DMS 273 (cell line): ENCODE results near the gene DHX9.

Experiments
- DNase-seq: peaks from one replicate; lab custom pipeline; 2025; ENCODE audit not compliant: unreplicated experiment; lab: John Stamatoyannopoulos, UW

DHX9 gene

DNA sequence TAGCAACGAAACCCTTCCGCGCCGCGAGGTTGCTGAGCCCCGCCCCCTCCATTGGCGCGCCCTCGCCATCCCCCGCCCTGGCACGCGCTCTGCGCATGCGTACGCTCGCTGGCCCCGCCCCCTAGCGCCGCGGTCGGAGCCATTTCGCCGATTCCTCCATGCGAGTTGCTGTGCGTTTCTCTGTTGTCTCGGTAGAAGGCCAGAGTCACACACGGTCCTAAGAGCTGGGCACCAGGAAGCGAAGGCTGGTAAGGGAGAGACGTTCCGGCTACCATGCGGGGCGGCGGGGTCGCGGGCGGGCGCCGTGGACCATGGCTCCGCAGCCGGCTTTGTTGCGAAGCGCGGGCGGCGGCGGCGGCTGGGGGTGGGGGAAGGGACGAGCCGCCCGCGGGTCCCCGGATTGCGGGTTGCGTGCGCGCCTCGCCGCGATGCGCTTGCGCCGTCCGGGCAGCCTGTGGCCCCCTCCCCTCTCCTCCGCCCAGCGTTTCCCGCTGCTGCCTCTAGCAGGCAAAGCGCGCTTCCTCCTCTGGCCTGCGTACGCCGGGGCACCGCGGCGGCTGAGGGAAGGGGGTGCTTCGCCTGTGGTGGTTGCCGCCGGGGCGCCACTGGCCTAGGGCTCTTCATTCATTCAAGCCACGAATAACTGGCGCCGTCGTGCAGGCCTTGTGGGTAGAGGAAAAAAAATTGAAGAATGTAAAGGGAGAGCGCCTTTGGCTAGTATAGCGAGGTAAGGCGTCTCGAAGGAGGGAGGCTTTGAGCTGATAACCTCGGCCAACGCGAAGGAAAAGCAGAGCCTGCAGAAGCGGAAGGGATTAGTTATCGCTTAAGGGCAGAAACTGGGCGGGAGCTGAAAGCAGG lies at the start of gene DHX9:
Gene DHX9, plus strand, starts transcription at position 139 of the 858 bp plus-strand sequence. CDS start 3,220 bp downstream, outside the sequence.
- peak; percentile 98 for DNase-seq

DNA sequence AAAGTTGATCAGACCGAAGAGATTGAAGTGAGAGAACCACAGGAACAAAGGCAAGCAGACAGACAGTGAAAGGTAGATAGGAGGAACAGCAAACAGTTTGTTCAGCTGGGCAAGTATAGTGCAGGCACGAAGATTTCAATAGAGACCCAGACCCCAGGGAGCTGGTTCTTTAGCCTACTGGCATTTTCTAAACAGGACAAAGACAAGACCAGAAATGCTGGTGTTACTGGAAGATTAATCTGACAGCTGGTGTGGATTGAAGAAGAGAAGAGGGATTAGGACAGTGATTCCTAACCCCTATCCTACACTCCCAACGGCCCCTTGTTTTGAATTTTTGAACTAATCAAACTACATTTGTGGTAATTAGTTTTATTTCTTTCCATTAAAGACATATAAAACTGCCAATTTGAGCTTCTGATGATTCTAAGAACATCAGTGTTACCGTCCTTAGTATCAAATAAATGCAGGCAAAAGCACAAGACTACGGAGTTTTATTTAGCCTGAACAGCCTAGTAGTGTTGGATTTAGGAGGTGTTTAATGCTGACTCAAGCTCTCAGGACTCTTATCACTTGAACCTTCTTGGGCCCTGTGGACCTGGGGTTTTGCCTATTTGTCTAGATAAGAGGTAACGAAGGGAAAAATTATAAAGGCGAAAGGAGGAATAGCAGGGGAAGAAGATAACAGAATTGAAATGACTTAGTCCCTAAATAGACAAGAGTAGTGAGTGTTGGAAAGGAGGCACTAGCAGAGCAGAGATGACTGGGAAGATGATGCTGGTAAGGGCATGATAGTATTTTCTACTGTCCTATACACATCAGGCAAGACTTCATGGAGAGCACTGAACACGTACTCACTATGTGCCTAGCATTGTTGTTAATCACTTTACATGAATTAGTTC lies 47.6 kb upstream of the DHX9 start:
- no peak for DNase-seq

DNA sequence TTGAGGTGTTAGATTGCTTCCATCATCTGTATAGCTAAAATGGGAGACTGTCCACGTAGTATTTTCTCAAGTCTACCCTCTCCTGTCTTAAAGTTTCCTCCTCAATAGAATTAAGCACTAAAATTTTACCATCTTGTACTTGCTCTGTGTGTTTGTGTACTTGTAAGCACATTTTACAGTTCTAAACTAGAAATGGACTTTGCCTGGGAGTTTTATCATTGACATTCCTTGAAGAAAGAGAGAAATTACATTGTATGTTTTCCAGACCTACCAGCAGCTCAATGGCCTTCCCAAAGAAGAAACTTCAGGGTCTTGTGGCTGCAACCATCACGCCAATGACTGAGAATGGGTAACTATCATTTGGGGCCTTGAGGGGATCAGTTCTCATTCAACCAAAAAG lies 45.1 kb upstream of the DHX9 start:
- no peak for DNase-seq

DNA sequence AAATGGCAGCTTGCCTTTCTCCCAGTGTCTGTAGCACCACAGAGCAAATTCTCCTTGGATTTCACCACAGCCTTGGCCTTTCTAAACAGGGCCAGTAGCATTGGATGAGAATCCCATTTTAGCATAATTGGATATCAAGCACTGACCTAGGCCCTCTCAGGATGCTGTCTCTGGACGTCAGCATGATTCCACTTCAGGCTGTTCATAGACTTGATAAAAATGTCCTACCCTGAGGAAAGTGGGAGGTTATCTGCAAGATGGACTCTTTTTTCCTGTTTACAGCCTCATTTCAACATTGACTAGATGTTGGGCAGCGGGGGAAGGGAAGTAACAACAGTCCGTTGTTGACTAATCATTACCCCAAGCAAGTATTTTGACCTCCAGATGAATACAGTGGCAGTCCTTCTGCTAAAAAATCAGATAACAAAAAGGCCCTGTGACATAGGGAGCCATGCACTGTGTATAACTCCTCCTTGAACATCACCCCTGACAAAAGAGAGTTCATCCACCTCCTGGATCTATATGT lies 44.4 kb upstream of the DHX9 start:
- DNase-seq: no peak

DNA sequence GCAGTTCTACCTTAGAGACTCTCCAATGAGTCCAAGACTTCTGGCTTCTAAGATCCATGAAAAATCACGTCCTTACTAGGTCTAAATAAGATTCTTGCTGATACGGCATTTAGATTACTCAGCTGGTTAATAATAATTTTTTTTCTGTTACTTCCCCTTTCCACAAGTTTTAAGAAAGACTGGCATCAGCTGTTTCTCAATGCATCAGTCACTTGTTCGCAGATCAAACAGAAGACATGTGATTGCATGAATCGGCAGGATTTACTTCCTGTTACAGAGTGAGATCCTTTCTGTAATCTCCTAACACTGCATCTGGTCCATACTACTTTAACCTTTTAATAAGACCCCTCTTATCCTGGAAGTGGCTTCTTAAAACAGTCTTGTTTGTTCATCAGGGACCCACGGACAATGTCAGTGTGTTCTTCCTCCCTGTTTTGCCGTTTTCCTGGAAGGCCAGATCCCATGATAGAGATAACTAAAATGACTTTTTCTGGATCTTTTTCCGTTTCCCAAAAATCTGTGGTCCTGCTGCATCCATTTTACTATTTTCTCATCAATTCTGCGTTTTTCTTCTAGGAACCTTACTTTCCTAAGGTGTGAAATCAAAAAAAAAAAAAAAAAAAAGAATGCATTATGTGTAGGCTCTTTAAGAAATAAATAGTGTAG lies 43.5 kb upstream of the DHX9 start:
- no peak for DNase-seq

DNA sequence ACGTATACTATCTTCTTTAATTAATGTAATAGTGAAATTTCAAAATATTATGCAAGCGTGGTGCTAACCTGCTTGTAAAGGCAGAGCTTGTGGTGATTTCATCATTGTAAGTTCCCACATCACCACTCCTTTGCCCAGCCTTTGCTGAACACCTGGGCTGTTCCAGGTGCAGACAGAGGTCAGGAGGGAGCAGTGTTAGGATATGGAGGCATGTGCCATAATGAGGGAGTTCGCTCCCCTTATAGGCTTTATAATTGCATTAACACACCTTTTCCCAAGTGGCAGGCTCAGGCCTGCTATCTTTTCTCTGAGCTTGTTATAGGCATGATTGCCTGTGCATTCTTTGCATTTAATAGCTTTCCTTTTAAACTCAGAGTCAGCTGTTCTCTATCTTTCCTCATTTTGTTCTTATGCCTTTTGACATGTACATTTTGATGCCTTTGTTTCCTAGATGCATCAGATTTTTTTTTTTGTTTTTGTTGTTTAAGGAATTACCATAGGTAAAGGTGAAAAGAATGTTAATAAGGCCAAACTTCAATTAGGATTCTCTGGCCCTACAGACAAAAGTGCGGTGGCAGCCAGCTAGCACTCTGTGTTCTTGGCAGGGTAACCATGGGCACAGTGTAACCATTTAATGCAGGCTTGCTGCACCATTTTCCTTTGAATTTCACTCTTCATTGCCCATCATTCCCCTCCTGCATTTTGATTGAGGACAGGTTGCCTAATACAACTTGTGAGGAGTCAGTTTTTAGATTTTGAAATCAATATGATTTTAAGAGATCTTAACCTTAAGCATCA lies 36.9 kb upstream of the DHX9 start:
- DNase-seq: no peak

DNA sequence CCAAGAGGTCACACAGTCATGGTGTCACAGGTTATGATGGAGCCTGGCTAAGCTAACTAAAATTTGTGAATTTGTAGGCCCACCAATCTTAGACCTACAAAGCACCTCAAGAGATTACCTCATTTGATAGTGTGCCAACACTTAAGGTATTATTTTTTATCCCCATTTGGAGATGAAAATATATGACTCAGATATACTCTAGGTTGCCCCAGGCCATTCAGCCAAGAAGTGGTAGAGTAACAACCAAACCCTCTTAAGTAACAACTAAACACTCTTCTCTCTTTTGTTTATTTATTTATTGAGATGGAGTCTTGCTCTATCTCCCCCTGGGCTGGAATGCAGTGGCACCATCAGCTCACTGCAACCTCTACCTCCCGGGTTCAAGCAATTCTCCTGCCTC lies 35.3 kb upstream of the DHX9 start:
- DNase-seq: no peak

DNA sequence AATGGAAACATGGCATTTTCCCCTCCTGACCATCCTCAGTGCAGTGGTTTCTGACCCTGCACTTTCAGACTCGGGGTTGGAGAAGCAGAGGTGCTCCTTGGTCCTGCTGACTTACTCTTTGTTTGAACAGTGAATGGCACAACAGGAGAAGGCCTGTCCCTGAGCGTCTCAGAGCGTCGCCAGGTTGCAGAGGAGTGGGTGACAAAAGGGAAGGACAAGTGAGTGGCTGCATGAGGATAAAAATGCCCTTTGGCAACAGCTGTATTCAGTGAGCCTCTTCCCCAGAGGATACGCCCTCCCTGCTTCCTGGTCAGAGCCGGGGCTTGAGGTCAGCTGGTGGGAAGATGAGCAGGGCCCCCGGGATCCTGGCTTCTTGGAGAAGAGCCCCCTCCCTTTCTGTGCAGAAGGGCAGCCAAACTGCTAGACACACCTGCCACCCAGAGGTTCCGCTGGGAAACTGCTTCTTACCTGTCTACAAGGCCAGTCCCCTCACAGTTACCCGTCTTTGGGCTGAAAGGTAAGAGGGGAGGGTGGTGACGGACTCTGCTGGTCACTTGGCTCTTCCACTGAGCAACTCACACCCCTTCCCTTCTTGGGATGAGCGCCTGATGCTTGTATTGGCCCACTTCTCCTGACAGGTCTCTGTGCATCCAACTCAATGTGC lies 33.0 kb upstream of the DHX9 start:
- peak; percentile 18 for DNase-seq

DNA sequence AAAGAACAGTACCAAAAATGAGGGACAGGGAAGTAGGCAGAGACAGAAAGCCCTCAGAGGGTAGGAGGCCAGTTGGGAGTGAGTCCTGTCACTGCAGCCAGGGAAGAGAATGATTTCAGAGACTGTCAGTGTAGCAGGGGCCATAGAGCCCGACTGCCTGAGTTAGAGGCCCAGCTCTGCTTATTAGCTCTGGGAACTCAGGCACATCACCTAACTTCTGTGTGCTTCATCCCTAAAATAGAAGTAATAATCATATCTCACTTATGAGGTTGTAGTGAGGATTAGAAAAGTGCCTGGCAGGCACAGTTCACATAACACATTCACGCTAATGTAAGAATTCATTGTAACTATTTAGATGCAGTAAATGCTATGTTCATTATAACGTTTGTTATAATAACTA lies 31.2 kb upstream of the DHX9 start:
- no peak for DNase-seq

DNA sequence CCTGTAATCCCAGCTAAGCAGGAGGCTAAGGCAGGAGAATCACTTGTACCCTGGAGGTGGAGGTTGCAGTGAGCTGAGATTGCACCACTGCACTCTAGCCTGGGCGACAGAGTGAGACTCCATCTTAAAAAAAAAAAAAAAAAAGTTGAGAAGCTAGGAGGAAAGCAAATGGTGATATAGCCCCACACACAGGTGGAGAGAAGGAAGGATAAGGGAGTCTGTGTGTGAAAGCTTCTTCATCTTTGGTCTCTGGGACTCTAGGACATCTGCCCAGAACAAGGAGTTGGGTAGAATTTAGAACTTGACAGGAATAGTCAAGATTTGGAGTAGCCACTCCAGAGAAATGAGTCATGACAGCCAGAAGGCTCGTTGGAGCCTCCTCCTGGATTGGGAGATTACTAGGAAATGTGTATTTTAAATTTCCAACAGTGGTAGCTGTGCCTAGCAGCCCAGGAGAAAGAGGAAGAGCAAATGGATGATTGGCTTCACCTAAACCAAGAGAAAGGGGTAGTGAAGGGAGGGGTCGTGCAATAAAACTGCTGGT lies 29.7 kb upstream of the DHX9 start:
- no peak for DNase-seq

DNA sequence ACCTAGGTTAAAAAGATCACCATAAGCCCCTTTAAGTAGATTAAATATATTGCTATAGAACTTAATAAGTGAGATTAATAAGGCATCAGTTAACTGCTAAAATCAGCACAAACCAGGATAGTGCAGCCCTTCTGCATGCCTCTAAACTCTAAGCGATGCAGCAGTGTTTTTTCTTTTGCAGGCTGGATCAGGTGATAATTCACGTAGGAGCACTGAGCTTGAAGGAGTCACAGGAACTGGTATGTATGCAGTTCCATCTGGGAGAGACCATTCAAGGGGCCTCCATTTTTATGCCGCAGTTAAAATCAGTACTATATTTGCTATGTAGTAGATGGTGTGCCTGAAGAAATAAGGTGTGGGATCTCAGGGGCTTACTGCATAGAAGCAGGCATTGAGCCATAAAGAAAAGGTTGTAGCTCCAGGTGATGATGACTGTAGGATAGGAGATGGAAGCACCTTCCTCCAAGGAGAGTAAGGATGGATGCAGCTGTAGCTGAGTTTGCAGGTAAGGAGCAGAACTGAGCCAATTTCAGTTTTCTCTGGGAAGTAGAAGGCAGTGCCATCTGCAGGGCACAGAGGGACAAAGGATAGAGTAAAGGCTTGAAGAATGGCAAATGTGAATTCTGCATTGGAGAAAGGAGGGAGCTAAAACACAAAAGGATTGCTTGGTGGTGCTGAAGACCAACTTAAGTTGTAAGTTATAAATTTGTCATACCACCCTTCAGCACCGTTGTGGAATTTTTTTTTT lies 27.0 kb upstream of the DHX9 start:
- DNase-seq: peak; percentile 8

DNA sequence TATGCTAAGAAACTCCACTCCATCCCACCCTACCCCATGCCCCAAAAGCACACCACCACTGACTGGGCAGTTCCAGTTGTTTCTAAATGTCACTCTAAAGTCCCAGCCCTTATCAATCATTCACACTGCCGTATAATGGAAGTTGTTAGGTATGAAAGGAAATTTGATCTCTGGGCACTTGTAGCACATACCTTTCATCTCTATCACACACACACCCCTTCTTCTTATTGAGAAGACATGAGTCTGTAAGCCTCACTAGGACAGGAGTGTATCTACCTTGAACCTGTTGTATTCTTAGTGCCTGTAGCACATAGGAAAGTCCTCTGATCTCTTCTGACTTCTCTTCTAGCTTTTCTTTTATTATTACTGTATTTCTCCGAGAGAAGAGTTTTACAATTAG lies 22.3 kb upstream of the DHX9 start:
- DNase-seq: no peak

DNA sequence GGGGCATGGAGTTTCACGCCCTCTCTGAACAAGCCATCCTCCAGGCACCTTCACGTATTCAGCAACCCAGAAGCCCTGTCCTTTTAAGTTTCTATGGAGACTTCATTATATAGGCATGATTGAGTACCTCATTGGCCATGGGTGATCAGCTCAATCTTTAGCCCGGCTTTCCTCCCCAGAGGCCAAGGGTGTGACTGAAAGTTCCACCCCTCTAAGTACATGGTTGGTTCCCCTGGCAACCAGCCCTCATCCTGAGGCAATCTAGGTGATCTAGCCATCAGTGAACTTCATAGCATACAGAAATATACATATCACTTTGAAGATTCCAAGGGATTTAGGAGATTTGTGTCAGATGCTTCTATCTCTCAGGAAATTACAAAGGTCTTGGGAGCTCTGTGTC lies 21.3 kb upstream of the DHX9 start:
- DNase-seq: no peak

DNA sequence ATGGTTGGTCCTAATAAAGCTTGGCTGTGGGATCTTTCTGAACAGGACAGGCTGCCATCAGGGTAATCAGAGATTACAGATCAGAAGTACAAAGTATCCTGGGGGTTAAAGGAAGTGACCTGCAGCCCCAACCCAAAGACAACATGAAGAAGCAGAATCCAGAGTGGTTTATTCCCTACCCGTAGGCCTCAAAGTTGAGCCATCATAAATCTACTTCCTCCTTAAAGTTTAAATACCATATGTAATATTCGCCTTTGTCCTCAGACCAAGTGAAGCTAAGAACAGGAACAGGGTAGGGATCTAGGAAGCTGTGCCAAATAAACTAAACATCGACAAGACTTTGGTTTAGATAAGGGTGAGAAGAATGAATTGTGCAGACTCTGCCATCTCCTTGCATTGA lies 15.9 kb upstream of the DHX9 start:
- no peak for DNase-seq

DNA sequence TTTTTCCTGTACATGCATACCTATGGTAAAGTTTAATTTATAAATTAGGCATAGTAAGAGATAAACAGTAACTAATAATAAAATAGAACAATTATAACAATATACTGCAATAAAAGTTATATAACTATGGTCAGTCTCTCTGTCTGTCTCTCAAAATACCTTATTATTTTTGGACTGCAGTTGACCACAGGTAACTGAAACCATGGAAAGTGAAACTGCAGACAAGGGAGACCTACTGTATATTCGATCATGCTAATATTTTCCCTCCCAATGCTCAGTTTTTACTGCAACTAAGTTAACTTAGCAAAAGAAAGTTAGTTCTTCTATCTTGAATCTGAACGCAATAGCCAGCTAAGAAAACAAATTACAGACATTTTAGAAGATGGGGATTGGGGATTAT lies 12.3 kb upstream of the DHX9 start:
- DNase-seq: no peak

DNA sequence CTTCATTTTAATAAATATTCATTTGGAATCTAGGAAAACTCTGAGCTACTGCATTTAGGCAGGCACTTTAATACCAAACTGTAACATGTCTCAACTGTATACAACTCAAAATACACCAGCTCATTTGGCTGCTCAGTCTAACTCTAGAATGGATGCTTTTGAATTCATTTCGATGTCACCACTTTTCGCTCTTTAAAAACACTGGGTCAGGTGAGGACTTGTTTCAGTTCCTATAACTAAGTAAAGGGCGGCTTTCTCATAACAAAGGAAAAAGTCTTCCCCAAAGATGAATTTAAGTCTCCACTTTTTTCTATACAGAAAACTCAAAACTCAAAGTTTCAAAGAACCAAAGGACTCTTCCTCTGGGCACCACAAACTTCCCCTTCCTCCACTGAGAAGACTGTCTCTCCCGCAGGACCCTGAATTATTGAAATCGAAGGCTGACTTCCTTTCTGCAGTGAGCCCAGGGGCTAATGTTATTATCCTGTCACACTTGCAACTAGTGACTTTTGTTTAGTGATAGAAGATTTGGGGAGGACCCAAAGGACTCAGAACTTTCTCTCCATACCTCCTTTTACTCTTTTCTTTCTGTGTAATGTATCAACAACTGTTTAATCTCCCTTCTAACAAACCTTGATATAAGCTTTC lies 9.7 kb upstream of the DHX9 start:
- DNase-seq: no peak

DNA sequence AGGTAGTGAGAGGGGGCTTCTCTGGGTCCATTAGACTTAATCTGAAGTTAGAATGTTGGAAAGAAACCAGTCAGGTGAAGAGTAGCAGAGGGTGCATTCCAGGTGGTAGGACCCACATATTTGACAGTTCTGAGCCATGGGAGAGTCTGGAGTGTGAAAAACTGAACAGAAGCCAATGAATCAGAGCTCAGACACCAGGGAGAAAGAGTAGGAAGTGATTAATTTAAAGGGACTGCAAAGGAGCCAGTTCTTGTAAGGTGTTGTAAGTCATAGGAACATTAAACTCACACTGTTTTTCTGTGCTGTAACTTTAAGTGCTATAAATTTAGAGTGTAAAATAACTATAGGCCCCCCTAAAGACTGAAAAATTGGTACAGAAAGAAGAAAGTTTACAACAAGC lies 5.9 kb upstream of the DHX9 start:
- DNase-seq: no peak

DNA sequence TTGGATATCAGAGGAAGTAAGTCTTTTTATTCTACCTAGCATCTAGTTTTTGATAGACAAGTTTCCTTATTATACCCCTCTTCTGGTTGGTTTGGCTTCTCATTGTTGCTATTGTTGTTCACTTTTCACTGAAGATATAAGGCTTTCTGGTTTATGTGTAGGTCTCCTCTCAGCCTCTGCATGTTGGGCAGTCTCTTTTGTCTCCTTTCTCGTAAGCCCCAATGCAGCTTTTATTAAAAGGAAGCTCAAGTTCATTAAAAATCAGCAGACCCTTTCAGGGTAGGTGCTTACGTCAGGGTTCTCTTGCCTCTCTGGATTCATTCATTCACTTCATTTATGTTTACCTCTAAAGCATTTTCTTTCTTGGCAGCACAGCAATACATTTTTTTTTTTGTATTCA lies 4.8 kb upstream of the DHX9 start:
- DNase-seq: no peak

DNA sequence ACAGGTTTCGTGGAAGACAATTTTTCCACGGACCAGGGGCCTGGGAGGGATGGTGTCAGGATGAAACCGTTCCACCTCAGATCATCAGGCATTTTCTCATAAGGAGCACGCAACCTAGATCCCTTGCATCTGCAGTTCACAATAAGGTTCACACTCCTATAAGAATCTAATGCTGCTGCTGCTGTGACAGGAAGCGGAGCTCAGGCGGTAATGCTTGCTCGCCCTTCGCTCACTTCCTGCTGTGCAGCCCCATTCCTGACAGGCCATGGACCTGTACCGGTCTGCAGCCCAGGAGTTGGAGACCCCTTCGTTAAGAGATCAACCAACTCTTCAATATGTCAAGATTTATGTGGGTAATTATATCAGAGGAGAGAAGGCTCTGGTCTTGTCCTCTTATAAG lies 3.3 kb upstream of the DHX9 start:
- DNase-seq: no peak
